Fibroblast of skin of right quadriceps (primary cell): Measurements from ENCODE around the gene CPO.
"Not testable (repeated sequence)": the region's sequence is repeated elsewhere in the genome, so short reads cannot be mapped to it uniquely, and the experiment has no call there.

Experiments
- DNase-seq: peaks from one replicate; pipeline ENCODE4 v3.0.0-alpha.2; 2013

CPO gene, protein sequence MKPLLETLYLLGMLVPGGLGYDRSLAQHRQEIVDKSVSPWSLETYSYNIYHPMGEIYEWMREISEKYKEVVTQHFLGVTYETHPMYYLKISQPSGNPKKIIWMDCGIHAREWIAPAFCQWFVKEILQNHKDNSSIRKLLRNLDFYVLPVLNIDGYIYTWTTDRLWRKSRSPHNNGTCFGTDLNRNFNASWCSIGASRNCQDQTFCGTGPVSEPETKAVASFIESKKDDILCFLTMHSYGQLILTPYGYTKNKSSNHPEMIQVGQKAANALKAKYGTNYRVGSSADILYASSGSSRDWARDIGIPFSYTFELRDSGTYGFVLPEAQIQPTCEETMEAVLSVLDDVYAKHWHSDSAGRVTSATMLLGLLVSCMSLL

DNA sequence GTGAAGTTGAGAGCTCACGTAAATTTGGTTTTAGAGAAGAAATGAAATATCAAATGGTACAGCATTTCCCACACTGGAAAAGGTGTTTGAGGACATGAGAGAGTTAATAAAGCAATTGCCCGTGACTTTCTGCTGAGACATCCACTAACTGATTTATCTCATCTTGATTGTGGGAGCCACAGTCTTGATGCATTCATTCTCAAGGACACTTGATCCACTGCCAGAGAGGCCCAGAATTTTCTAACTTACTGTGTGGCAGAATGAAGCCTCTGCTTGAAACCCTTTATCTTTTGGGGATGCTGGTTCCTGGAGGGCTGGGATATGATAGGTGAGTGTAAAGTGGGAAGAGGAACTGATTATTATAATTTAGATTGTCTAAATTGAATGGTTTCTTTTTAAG is at the start of gene CPO:
TSS of gene CPO (plus strand) at position 179 of the 400 bp plus-strand sequence. CDS start at position 261, 82 bp downstream.
- DNase-seq, result no peak

DNA sequence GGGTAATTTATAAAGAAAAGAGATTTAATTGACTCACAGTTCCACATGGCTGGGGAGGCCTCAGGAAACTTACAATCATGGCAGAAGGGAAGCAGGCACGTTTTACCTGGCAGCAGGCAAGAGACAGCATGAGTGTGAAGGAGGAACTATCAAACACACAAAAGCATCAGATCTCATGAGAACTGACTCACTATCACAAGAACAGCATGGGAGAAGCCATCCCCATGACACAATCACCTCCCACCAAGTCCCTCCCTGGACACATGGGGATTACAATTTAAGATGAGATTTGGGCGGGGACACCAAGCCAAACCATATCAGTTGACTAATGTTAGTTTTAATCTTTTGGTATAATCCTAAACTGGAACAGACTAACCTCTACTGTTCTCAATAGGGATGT is 49.1 kb upstream of the CPO start:
- DNase-seq, result no peak

DNA sequence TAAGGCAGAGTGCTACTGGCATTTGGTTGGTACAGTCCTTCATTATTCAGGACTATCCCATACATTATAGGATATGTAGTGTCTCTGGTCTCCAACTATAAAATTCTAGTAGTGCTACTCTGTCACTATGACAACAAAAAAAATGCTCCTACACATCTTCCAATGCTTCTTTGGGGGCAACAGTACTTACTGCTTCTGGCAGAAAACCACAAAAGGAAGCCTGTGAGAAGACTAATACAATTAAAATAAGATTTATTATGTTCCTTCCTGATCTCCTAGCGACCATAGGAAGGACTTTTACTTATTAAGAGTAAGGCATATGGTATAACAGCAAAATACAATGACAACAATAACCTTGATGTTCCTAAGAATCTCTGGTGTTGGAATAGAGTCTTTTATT is 48.4 kb upstream of the CPO start:
- DNase-seq, result peak; percentile 3

DNA sequence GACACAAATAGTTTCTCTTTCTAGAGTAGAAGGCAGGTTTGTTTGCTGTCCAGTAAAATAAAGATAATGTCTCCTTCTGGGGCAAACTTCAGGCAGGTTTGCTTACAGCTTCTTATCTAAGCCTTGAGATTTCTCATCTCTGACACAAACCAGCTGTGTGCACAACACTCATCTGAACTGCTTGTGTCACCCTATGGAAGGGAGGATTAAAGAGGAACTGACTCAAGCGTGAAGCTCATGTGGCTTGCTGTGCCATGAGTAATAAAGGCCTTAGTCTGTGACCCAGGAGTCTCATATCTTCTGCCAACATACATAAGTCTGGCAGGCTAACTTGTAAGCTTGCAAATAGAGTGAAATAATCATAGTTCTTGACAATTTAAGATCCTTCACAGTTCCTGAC is 24.2 kb upstream of the CPO start:
- peak; percentile 88 for DNase-seq

DNA sequence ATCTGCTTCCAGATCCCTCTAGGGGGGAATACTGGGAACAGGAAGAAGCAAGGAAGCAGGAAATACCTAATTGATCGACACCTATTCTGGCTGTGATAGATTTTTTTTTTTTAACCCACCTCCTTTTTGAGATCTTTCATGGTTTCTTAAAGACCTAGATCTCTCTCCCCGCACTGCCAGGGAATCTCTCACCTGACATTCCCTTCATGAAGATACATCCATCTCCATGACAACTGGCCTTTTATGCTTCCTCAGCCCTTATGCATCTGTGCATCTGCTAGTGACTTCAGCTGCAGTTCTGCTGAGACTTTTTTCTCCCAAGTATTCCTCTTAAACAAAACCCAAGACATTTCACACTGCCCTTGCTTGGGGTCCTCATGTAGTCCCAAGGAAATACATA is 21.1 kb upstream of the CPO start:
- no peak for DNase-seq

DNA sequence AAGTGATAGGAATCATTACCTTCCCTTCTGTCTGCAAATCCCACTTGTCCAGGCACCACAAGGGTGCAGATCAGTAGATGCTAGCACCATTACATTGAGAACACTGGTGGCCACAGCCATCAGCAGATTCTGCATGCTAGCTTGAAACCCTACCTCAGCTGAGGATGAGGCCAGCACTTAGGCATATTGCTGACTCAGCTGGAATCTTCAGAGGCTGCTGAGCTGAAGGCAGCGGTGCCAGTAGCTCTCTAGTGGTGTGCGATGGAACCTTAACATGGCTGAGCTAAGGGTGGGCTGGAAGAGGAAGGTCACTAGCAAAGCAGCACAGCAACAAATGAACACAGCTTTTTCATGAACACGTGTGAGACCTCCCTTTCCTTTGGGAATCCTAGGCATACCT is 19.0 kb upstream of the CPO start:
- DNase-seq, result no peak

DNA sequence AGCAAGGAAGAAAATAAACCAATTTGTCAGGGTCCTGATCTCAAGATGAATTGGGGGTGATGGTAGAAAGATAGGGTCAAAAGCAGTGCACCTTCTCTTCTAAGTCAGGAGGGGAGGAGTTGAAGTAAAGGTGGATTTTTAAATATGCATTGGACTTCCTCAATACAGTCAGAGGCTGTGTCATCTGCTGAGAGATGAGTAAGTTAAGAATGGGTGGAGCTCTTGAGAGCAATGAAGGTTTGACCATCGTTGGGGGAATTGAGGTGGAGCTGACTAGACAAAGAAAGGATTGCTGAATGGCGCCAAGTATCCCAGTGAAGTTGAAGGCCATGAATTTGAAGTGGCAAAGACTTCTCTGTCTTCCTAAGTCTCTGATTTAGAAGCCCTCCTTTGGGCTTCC is 18.4 kb upstream of the CPO start:
- no peak for DNase-seq

DNA sequence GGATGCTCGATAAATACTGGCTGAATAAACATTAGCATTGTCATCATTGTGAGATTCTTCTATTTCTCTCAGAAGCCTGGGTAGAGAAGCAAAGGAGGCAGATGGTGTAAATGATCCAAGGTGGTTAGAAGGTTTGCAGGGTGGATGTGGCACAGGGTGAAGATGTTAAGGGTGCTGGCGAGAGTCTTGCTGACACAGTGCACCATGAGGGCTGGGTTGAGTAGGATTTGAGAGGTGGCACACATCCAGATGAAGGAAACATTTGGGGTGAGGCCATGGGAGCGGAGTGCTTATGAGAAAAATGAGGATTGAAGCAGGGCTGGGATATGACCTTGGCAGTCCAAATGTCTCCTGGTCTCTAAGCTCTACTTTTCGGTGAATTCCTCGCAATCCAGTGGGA is 17.8 kb upstream of the CPO start:
- no peak for DNase-seq

DNA sequence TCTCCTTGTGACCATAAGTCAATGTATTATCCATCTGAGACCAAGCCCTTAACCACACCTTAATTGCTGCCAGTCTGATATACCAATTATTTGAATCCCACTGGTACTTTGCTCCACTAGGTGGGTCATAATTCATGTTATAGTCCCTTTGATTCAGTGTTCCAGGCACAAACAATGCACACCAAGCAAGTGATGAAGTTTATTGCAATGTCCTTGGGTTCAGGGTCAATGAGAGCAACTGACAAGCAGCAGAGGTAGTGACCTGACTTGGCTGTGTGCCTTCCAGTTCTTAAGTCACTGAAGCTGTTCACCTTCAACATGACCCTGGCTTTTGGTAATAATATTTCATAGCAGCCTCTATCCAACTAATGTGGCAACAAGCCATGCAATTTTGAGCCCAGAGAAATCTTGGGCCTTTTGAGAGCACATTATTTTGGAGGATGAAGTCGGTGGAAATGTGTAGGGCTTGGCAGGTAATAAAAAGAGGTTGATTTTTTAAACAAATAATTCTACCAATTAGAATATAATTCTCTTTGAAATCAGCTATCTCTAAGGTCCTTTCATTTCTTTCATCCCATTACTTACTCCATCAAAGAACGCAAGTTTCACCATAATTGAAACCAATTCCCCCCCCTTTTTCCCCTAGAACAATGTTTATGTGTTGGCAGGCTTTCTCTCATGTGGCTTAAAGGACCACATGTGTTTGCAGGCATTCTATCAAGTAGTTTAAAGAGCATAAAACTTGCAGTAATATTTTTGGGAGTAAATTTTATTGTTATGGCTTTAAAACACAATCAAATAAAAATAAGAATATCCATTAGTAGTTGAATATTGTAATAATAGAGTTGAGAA is 3.1 kb upstream of the CPO start:
- no peak for DNase-seq

DNA sequence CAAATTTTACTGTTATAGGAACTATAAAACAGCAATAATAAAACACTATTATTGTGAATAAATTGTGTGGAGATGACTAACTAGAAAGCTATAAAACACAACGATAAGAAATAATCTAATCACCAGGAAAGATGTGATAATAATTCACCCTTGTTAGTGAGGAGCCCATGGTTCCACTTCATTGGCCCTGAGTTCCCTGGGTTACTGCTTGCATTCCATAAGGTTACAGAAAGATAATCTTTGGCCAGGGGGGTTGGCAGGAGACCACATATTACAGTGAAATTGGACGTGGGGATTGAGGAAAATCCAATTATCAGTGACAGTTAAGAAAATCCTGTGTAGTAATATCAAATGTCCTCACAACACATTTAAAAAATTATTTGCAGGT is 2.5 kb upstream of the CPO start:
- no peak for DNase-seq

DNA sequence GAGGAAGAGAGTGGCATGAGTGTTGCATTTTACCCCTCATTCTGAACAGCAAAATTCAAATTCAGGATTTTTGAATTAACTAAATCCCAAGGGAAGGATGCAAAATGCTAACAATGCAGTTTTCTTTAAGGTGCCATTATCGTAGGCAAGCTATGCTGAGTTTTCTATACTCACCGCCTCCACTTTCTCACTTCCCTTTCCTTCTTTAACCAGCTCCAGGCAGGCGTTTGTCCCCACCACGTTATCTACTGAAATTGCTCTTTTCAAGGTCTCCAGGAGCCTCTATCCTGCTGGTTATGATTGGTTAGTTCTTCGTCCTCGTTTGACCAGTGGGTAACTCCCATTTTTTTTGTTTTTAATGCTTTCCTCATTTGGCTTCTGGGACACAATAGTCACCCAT is 1.8 kb upstream of the CPO start:
- no peak for DNase-seq

DNA sequence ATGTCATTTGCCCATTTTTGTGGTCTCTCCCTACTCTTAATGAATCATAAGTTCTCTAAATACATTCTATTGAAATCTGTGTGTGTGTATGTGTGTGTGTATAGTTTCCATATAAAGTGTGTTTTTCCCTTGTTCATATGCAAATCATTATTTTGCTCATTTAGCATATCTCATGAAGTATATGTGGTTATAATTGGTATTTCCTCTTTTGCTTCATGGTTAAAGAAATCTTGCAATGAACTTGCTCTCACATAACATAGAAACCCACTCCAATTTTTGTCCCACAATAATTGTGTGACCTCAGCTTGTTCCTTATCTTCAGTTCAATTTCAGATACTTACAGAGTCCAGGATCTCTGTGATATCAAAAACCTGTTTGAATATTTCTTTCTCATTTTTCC is 1.2 kb downstream of the CPO start:
- DNase-seq, result no peak

DNA sequence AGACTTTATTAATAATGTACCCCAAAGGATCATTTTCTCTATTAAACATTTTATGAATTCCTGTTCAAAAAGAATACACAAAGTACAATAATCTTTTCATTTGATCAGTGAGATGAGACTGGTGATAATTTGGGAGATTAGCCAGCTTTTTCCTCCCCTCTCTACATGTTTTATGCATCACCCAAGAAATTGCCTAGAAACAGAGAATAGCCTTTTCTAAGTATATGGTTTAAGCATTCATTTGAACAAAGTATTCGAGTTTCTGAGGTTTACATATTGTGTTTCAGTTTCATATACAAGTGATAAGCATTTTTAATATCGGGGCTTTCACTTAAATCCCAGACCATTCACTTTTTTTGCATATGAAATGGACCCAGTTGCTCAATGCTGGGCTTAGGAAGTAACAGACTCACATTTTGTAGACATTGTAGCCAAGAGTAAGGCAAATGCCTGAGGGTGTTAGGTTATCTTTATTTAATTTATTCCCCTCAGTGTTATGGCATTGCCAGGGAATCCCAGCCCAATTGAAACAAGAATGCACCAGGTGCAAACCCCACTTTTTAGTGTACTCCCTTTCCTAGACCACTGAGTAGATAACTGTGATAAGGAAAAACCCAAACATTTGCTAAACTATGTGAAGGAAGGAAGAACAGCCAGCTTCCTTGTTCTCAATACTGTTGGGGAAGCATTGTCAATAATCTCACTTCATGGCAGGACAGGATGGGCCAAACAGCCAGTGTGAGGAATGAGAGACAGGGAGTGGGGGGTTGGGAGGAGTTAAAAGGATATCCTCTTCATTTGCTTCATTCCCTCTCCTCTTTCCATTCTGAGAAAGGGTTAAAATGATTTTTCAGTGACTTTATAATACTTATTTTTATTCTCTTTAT is 3.5 kb downstream of the CPO start:
- no peak for DNase-seq

DNA sequence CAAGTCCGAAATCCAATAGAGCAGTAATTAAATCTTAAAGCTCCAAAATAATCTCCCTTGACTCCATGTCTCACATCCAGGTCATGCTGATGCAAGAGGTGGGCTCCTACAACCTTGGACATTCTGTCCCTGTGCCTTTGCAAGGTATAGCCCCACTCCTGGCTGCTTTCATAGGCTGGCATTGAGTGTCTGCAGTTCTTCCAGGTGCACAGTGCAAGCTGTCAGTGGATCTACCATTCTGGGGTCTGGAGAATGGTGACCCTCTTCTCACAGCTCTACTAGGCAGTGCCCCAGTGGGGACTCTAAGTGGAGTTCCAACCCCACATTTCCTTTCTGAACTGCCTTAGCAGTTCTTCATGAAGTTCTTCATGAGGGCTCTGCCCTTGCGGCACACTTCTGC is 14.1 kb downstream of the CPO start:
- not testable (repeated sequence) for DNase-seq

DNA sequence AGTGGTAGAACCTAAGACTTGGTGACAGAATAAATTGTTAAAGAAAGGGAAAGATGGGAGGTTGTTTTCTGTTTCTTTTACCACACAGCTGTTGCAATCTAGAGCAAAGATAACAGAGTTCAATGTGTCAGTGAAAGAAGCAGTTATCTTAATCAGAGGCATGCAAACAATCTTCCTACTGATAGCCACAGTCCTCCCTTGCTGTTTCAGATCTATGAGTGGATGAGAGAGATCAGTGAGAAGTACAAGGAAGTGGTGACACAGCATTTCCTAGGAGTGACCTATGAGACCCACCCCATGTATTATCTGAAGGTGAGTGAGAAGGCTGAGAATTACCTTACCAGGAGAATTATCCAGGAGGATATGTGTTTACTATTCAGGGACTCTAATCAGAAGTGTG is 15.9 kb downstream of the CPO start:
- no peak for DNase-seq

DNA sequence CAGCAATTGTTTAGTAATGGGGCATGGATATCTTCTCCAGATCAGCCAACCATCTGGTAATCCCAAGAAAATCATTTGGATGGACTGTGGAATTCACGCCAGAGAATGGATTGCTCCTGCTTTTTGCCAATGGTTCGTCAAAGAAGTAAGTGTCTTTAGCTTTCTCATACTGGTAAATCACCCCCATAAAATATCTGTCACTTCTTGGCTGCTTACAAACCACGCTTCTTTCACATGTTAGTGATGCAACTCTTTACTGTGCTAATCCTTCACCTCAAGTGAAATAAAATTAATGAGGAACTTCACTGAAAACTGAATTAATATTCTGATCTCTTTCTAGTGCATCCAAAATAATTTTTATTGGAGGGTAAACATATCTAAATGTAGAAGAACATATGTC is 18.9 kb downstream of the CPO start:
- peak; percentile 17 for DNase-seq

DNA sequence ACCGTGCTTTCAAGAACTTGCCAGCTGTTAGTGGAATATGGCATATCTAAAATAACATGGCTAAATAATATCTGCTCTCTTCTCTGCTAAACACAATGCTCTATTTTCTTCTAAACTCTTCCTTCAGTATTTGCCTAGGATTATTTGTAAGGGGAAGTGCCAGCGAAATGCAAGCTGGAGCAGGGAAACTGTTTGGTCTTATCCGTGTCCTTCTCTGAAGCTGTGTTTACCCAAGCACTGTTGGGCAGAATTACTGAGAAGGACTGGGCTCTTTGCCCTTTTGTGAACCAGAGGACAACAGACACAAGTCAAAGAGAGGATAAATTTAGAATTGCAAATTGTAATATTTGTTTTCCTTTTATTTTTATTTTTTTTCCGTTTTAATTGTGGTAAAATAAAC is 23.6 kb downstream of the CPO start:
- DNase-seq, result no peak

DNA sequence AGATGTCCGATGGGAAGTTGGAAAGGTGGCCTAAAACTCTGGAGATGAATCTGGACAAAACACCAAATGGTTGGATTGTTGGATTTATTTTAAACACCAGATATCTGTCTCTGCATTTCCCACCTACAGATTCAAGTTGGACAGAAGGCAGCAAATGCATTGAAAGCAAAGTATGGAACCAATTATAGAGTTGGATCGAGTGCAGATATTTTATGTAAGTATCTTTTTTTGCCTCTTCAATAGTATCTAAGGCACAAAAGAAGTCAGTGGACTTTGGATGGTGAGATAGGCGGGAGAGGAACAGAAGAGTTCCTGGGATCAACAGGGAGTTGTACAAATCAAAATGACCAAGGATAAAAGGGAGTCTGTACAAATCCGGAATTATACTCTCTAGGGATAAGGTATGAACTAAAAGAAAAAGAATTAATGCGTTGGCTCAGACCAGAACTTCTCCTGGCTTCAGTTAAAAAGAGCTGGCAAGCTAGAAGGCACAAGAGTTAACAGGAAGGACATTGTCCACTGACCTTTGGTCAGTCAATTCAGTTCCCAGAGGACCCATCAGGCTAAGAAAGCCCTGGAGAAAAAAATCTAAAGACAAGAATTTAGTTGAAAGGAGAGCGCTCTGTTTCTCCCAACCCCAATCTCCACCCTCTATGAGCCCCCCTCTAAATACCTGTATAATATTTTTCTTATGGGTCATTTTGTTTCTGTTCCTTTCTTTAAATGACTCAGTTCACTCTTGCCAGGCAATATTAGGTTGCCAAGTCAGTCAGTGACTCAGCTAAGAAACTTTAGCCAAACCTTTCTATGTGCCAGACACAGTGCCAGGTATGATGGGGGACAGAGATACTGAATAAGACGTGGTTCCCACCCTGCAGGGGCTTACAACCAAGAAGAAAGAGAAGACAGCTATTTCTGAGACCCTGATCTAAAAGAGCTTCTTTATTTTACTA is 29.1 kb downstream of the CPO start:
- DNase-seq, result peak; percentile 22

DNA sequence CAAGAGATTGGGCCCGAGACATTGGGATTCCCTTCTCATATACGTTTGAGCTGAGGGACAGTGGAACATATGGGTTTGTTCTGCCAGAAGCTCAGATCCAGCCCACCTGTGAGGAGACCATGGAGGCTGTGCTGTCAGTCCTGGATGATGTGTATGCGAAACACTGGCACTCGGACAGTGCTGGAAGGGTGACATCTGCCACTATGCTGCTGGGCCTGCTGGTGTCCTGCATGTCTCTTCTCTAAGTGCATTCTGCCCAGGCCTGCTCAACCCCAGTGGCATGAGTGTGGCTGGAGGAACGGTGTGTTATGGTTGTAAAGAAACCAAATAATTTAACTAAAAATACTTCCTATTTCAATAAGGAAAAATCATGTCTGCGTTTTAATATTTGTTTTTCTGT is 29.9 kb downstream of the CPO start:
- DNase-seq, result no peak

DNA sequence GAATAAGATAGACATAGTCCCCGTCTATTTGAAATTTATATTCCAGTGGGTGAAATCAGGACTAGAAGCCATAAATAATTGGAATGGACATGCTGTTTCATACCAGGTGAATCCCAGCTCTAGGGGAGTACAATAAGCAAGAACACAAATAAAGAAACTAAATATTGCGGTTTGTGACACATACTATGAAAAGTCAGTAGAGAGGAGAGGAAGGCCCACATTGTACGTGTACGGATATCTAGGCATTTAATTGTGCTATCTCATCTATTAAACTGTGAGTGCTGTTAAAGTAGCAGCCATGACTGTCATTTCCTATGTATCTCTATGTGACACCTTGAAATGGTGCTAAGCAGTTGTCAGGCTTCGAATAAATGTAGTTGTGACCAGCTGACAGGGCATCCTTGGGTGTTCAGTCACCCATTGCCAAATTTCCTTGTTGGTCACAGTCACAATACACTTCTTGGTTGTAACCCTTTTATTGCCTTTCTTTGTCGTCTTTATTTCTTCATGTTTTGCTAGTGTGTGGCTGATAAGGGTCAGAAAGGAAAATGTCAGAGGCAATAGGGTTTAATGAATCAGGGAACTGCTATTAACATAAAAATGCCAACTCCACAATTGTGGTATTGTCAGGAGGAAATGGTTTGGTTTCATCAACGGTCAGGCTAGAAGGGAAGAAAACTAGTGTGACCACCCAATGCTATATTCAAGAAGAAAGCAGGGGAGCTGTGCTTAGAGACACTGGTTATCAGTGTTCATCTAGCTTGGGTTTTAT is 31.5 kb downstream of the CPO start:
- no peak for DNase-seq

DNA sequence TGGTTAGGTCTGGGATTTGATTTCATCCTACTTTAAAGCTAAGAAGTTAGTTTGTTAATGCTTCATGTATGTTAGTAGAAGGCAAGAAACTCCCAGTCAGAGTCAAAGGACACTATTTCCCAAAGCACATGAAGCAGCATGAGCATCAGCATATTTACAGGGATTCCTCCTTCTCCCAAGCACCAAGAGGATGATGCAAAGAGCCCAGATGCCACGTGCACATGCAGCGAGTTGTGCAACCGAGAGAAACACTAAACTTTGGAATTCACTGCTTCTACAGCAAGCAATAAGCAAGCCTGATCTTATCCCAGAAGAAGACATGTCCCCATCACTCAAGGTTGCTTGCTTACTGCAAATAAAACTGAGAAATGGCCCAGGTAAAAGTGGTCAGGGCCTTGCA is 32.5 kb downstream of the CPO start:
- peak; percentile 68 for DNase-seq
